Right lobe of liver (tissue), 4 donors: ENCODE results near the gene PHF1.

Experiments
- POLR2A ChIP-seq: fragments of 450-650 bp; IDR thresholded peaks from one replicate; pipeline ENCODE4 v1.6.1; 2017; ENCODE audit warnings: antibody characterized with exemption, mild to moderate bottlenecking
- TF ChIP-seq, protein P1 (sequence below), 4 donors: fragments of 200-600 bp in 3 of 4; fragments of 450-650 bp in 1 of 4; IDR thresholded peaks; one replicate each; pipeline versions ENCODE4 v1.5.1 to v1.8.0; 2016 to 2022; ENCODE audit warnings: antibody characterized with exemption in 4 of 4, mild to moderate bottlenecking in 2 of 4
- donor health status: DM: no; HTN: no; CAD: no.
- donor health status: DM: no; HTN: no; CAD: no.
- donor health status: DM: no; HTN: yes; CAD: no.

DNA sequence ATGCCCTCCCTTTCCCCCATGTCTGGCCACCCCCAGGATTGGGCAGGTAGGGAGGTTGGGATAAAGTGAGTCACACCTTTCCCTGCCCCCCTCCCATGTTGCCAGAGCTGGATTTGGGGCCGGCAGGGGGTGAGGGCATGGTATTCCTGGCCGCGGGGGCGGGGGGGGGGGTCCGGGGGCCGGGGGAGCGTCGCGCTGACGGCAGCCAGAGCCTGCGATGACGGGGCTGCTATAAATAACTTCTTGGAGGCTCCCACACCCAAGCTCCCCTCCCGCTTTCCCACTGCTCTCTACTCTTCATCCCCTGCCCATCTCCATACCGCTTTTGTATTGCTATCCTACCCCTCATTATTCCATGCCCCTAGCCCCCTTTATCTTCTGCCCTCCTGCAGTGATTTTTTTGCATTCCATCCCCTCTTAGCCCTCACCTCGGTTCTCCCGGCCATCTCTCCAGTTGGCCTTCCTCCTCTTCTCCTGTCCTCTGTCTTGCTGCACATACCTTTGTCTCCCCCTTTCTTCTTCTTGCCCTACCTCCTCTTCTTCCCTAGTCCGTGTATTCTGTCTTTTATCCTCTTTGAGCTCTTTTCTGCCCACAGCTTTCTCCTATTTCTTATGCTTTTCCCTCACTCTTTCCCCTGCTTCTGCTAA lies 22.9 kb downstream of the PHF1 start:
- no peak for TF ChIP-seq POLR2A
- TF ChIP-seq, protein P1, sequence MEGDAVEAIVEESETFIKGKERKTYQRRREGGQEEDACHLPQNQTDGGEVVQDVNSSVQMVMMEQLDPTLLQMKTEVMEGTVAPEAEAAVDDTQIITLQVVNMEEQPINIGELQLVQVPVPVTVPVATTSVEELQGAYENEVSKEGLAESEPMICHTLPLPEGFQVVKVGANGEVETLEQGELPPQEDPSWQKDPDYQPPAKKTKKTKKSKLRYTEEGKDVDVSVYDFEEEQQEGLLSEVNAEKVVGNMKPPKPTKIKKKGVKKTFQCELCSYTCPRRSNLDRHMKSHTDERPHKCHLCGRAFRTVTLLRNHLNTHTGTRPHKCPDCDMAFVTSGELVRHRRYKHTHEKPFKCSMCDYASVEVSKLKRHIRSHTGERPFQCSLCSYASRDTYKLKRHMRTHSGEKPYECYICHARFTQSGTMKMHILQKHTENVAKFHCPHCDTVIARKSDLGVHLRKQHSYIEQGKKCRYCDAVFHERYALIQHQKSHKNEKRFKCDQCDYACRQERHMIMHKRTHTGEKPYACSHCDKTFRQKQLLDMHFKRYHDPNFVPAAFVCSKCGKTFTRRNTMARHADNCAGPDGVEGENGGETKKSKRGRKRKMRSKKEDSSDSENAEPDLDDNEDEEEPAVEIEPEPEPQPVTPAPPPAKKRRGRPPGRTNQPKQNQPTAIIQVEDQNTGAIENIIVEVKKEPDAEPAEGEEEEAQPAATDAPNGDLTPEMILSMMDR (IDR thresholded peaks at IDR 0.05), result no peak
